Measurements from ENCODE around the gene LMNTD1. TPM values are rescaled to one million over a fixed set of nuclear protein-coding genes. Genes with fewer than 3 reads are reported as not detected.

Gene LMNTD1
- total RNA-seq, 2 experiments from 2014 or later = not detected

DNA sequence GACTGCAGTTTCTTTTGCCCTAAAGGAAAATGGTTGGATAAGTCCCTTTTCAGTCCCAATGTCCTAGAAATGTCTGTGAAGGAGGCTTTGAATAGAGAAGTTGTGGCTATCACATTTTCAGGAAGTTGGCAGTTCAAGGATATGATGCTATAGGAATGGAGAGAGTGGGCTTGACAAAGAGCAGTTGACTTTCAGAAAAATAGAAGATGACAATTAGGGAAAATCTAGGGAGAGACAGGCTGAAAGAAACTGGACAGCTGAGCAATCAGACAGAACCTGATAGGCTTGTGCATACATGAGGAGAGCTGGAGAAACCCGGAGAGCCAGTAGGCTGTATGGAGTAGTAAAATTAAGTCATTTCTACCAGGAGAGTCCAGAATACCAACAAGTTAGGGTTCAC lies 50.5 kb downstream of the LMNTD1 start:
- ChIA-PET POLR2A (no interaction called here), CTCF (ENCODE audit: unreplicated experiment) (no interaction called here)
- Histone ChIP-seq H3K27ac (ENCODE audit: low read depth, low read length, poor library complexity, severe bottlenecking) (no peak overlapping the region), H3K36me3 (ENCODE audit: insufficient read depth, low read length) (no peaks in the 10 kb centered on the region), H4K20me1 (ENCODE audit: insufficient read depth, low read length) (no peaks in the 10 kb centered on the region), H3K4me3 (ENCODE audit: low read depth, low read length, poor library complexity, severe bottlenecking) (no peak overlapping the region), H3K4me2 (ENCODE audit: low read length) (no peak overlapping the region), H3K4me1 (ENCODE audit: insufficient read depth, low read length, poor library complexity, severe bottlenecking) (no peaks in the 10 kb centered on the region), H3K9me3 (ENCODE audit: low read length) (no peaks in the 10 kb centered on the region), H2AFZ (ENCODE audit: low read length) (no peak overlapping the region), H3K79me2 (ENCODE audit: insufficient read depth, low read depth, low read length) (no peaks in the 10 kb centered on the region), H3K9me2 (ENCODE audit: insufficient read depth, low read length) (no peaks in the 10 kb centered on the region)
- no peak for TF ChIP-seq EZH2phosphoT487 (IDR thresholded peaks at IDR 0.05; ENCODE audit: borderline replicate concordance, low read depth, low read length)
- TF ChIP-seq, protein P1, sequence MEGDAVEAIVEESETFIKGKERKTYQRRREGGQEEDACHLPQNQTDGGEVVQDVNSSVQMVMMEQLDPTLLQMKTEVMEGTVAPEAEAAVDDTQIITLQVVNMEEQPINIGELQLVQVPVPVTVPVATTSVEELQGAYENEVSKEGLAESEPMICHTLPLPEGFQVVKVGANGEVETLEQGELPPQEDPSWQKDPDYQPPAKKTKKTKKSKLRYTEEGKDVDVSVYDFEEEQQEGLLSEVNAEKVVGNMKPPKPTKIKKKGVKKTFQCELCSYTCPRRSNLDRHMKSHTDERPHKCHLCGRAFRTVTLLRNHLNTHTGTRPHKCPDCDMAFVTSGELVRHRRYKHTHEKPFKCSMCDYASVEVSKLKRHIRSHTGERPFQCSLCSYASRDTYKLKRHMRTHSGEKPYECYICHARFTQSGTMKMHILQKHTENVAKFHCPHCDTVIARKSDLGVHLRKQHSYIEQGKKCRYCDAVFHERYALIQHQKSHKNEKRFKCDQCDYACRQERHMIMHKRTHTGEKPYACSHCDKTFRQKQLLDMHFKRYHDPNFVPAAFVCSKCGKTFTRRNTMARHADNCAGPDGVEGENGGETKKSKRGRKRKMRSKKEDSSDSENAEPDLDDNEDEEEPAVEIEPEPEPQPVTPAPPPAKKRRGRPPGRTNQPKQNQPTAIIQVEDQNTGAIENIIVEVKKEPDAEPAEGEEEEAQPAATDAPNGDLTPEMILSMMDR (conservative IDR thresholded peaks at IDR 0.05; ENCODE audit: low read length) = no peak
- BruUV-seq (replicated peaks) = no TSS peak
- intact Hi-C loops (cut with micrococcal nuclease; ENCODE audit: unreplicated experiment) = no loop called here
- DNase-seq (ENCODE audit: low spot score) = no peak

DNA sequence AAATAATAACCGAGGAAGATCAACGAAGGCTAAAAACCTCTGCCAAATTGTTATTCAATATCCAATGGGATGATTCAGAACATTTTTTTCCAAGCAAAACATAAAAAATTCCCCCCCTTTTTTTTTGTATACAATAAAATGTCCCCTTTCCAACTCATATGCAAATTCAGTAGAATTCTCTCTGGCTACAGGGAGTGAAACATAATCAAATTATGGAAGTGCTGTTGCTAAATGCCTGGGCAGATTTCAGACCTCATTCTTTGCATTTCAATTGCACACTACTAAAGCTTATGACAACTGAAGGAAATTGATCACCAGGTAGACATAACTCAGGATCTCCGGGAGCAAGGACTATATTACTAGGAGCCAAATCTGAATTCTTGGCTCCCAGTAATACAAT lies 51.0 kb downstream of the LMNTD1 start:
- BruUV-seq (replicated peaks) = no TSS peak
- Histone ChIP-seq H3K27ac (ENCODE audit: low read depth, low read length, poor library complexity, severe bottlenecking) (no peak overlapping the region), H3K9me3 (ENCODE audit: low read length) (no peaks in the 10 kb centered on the region), H4K20me1 (ENCODE audit: insufficient read depth, low read length) (no peaks in the 10 kb centered on the region), H2AFZ (ENCODE audit: low read length) (no peak overlapping the region), H3K36me3 (ENCODE audit: insufficient read depth, low read length) (no peaks in the 10 kb centered on the region), H3K4me3 (ENCODE audit: low read depth, low read length, poor library complexity, severe bottlenecking) (no peak overlapping the region), H3K79me2 (ENCODE audit: insufficient read depth, low read depth, low read length) (no peaks in the 10 kb centered on the region), H3K4me1 (ENCODE audit: insufficient read depth, low read length, poor library complexity, severe bottlenecking) (no peaks in the 10 kb centered on the region), H3K4me2 (ENCODE audit: low read length) (no peak overlapping the region), H3K9me2 (ENCODE audit: insufficient read depth, low read length) (no peaks in the 10 kb centered on the region)
- POLR2A ChIA-PET = no interaction called here
- CTCF ChIA-PET (ENCODE audit: unreplicated experiment) = no interaction called here
- intact Hi-C loops (cut with micrococcal nuclease; ENCODE audit: unreplicated experiment) = no loop called here
- TF ChIP-seq, protein P1 (conservative IDR thresholded peaks at IDR 0.05; ENCODE audit: low read length) = no peak
- no peak for TF ChIP-seq EZH2phosphoT487 (IDR thresholded peaks at IDR 0.05; ENCODE audit: borderline replicate concordance, low read depth, low read length)
- no peak for DNase-seq (ENCODE audit: low spot score)

DNA sequence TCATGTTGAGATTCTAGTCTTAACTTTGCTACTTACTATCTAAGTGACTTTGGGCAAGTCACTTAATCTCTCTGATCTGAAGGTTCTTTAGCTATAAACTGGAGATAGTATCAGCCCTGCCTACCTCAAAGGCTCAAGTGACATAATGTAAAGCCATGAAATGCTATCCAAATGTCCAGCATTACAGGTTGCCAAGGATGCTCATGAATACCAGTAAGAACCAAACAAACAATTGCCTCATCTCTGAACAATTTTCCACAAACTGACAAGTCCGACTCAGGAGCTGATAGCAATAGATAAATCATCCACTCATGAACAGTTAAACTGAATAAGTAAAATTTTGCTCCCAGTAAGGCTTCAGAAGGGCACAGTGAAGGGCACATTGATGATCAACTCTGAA lies 51.5 kb downstream of the LMNTD1 start:
- no peaks in the 10 kb centered on the region for H3K9me3 ChIP-seq (ENCODE audit: low read length)
- BruUV-seq (replicated peaks) = no TSS peak
- ChIA-PET CTCF (ENCODE audit: unreplicated experiment) (no interaction called here), POLR2A (no interaction called here)
- H3K27ac ChIP-seq (ENCODE audit: low read depth, low read length, poor library complexity, severe bottlenecking) = no peak overlapping the region
- no peaks in the 10 kb centered on the region for H3K79me2 ChIP-seq (ENCODE audit: insufficient read depth, low read depth, low read length)
- H3K4me3 ChIP-seq (ENCODE audit: low read depth, low read length, poor library complexity, severe bottlenecking) = no peak overlapping the region
- TF ChIP-seq EZH2phosphoT487 (IDR thresholded peaks at IDR 0.05; ENCODE audit: borderline replicate concordance, low read depth, low read length) = no peak
- TF ChIP-seq, protein P1 (conservative IDR thresholded peaks at IDR 0.05; ENCODE audit: low read length) = no peak
- no peak overlapping the region for H2AFZ ChIP-seq (ENCODE audit: low read length)
- no peaks in the 10 kb centered on the region for H4K20me1 ChIP-seq (ENCODE audit: insufficient read depth, low read length)
- no peaks in the 10 kb centered on the region for H3K36me3 ChIP-seq (ENCODE audit: insufficient read depth, low read length)
- no peaks in the 10 kb centered on the region for H3K4me1 ChIP-seq (ENCODE audit: insufficient read depth, low read length, poor library complexity, severe bottlenecking)
- no peaks in the 10 kb centered on the region for H3K9me2 ChIP-seq (ENCODE audit: insufficient read depth, low read length)
- H3K4me2 ChIP-seq (ENCODE audit: low read length) = no peak overlapping the region
- no peak for DNase-seq (ENCODE audit: low spot score)
- intact Hi-C loops (cut with micrococcal nuclease; ENCODE audit: unreplicated experiment) = no loop called here
